CD4-positive, alpha-beta T cell treated with Interleukin-21 for 1 hour (primary cell): Measurements from ENCODE around the gene CBLN3.

Experiments
- DNase-seq: peaks from one replicate; pipeline ENCODE4 v3.0.0-alpha.2; 2020

Gene CBLN3

GRCh38 chr14:24378981-24379906 lies 50.2 kb downstream of the CBLN3 start:
- no peak for DNase-seq

- DNase-seq, result no peak
Observed at GRCh38 chr14:24378327-24378726, 51.1 kb downstream of the CBLN3 start.

- no peak for DNase-seq
Observed at GRCh38 chr14:24377657-24378056, 51.8 kb downstream of the CBLN3 start.

GRCh38 chr14:24377126-24377525 lies 52.3 kb downstream of the CBLN3 start:
- DNase-seq, result no peak
